ENCODE results near the gene KCNK7. TPM values are rescaled to one million over a fixed set of nuclear protein-coding genes. Genes with fewer than 3 reads are reported as not detected.
"Not testable (repeated sequence)": the region's sequence is repeated elsewhere in the genome, so short reads cannot be mapped to it uniquely, and the experiment has no call there.

KCNK7 gene
- total RNA-seq, 1 donor from 2014 or later: 0.84 TPM

DNA sequence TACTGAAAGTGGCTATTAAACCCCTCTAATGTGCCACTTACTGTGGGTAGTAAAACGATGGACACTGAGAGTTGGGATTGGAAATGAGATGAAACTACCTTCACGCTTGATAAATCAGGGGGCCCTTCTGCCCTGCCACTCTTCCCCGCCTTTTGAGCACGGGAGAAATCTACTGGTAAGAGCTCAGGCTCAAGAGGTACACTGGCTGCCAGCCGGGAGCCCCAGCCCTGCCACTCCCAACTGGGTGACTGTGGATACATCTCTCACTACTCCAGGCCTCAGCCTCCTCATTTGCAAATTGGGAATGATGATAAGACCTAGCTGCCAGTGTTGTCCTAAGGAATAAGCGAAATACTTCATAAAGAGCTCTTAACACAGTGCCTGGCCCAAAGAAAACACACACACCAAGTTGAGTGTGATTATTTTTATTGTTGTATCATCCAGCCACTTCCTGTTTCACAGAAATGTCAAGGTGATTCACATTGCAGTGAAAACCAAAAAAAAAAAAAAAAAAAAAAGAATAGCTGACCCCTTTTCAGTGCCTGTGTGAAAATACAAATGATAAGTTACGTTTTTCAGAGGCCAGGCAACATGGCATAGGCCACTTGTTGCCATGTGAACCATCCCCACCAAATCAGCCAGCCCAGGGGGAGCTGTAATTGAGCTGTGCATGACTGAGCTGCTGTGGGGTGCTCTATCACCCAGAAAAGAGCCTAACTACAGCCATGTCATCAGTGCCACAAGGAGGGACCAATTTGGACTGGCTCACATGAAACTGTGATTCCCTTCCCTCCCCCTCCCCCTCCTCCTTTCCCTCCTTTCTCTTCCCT, 29.8 kb downstream of the KCNK7 start:
- H3K9ac ChIP-seq (ENCODE audit: low read length): no peak overlapping the region
- no peak for FAIRE-seq
- no peaks in the 10 kb centered on the region for H3K9me3 ChIP-seq (ENCODE audit: insufficient read depth, low read depth, low read length)
- H2AFZ ChIP-seq (ENCODE audit: low read depth, low read length): no peak overlapping the region
- no peak for TF ChIP-seq EZH2 (IDR thresholded peaks at IDR 0.05; ENCODE audit: insufficient read depth, low read length)
- TF ChIP-seq, protein P1, sequence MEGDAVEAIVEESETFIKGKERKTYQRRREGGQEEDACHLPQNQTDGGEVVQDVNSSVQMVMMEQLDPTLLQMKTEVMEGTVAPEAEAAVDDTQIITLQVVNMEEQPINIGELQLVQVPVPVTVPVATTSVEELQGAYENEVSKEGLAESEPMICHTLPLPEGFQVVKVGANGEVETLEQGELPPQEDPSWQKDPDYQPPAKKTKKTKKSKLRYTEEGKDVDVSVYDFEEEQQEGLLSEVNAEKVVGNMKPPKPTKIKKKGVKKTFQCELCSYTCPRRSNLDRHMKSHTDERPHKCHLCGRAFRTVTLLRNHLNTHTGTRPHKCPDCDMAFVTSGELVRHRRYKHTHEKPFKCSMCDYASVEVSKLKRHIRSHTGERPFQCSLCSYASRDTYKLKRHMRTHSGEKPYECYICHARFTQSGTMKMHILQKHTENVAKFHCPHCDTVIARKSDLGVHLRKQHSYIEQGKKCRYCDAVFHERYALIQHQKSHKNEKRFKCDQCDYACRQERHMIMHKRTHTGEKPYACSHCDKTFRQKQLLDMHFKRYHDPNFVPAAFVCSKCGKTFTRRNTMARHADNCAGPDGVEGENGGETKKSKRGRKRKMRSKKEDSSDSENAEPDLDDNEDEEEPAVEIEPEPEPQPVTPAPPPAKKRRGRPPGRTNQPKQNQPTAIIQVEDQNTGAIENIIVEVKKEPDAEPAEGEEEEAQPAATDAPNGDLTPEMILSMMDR (IDR thresholded peaks at IDR 0.05; ENCODE audit: insufficient read depth, low read depth, low read length): no peak
- peak overlapping the region; percentile 57 for H3K4me2 ChIP-seq (ENCODE audit: low read length)
- no peaks in the 10 kb centered on the region for H3K27me3 Mint-ChIP-seq (ENCODE audit: low read depth, unreplicated experiment)
- H3K4me1 Mint-ChIP-seq (ENCODE audit: low read depth, unreplicated experiment): peaks cover 14% of the 10 kb centered on the region
- no peak overlapping the region for H3K4me3 ChIP-seq (ENCODE audit: insufficient read depth, low read depth, low read length)
- H3K27ac ChIP-seq (ENCODE audit: low read depth, low read length): peak overlapping the region; percentile 24
- peak overlapping the region; percentile 18 for H3K27ac Mint-ChIP-seq (ENCODE audit: unreplicated experiment)
- peaks cover 28% of the 10 kb centered on the region for H3K79me2 ChIP-seq (ENCODE audit: insufficient read depth, low read length)
- H3K36me3 ChIP-seq (ENCODE audit: insufficient read depth, low read length): no peaks in the 10 kb centered on the region
- H3K4me3 Mint-ChIP-seq (ENCODE audit: unreplicated experiment): peak overlapping the region; percentile 40
- DNase-seq (ENCODE audit: low read depth): peak; percentile 61
- peaks cover 2% of the 10 kb centered on the region for H3K36me3 Mint-ChIP-seq (ENCODE audit: low read depth, unreplicated experiment)
- H3K27me3 ChIP-seq (ENCODE audit: insufficient read depth, low read length): no peaks in the 10 kb centered on the region
- H4K20me1 ChIP-seq (ENCODE audit: insufficient read depth, low read length): peaks cover 2% of the 10 kb centered on the region
- H3K4me1 ChIP-seq (ENCODE audit: insufficient read depth, low read length): peaks cover 29% of the 10 kb centered on the region
- H3K9me3 Mint-ChIP-seq (ENCODE audit: unreplicated experiment): no peaks in the 10 kb centered on the region

DNA sequence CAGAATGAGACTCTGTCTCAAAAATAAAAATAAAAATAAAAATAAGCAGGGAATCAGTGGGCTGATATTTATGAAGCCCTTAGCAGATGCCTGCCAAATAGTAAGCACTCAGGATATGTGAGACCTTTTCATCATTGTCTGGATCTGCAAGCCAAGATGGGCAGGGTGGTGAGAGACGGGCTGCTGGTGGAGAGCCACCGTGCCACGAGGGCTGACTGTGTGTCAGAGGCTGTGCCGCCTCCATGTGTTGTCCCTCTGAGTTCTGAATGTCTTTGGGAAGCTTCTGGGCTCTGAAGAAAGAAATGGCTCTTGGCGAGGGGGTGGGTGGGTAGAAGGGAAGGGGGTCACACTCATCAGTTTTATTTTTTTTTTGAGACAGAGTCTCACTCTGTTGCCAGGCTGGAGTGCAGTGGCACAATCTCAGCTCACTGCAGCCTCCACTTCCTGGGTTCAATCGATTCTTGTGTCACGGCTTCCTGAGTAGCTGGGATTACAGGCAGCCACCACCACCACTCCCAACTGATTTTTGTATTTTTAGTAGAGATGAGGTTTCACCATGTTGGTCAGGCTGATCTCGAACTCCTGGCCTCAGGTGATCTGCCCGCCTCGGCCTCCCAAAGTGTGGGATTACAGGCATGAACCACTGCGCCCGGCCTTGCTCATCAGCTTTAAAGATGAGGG, 30.6 kb downstream of the KCNK7 start:
- H3K9me3 ChIP-seq (ENCODE audit: insufficient read depth, low read depth, low read length); H3K36me3 ChIP-seq (ENCODE audit: insufficient read depth, low read length); H2AFZ ChIP-seq (ENCODE audit: low read depth, low read length); H3K36me3 Mint-ChIP-seq (ENCODE audit: low read depth, unreplicated experiment); H3K27me3 ChIP-seq (ENCODE audit: insufficient read depth, low read length); FAIRE-seq; H4K20me1 ChIP-seq (ENCODE audit: insufficient read depth, low read length); H3K4me3 Mint-ChIP-seq (ENCODE audit: unreplicated experiment); H3K4me3 ChIP-seq (ENCODE audit: insufficient read depth, low read depth, low read length); H3K9me3 Mint-ChIP-seq (ENCODE audit: unreplicated experiment); DNase-seq (ENCODE audit: low read depth); H3K27me3 Mint-ChIP-seq (ENCODE audit: low read depth, unreplicated experiment); H3K27ac ChIP-seq (ENCODE audit: low read depth, low read length); H3K9ac ChIP-seq (ENCODE audit: low read length): not testable (repeated sequence)
- peaks cover 21% of the 10 kb centered on the region for H3K79me2 ChIP-seq (ENCODE audit: insufficient read depth, low read length)
- Mint-ChIP-seq H3K4me1 (ENCODE audit: low read depth, unreplicated experiment) (peaks cover 21% of the 10 kb centered on the region), H3K27ac (ENCODE audit: unreplicated experiment) (peak overlapping the region; percentile 18)
- peaks cover 37% of the 10 kb centered on the region for H3K4me1 ChIP-seq (ENCODE audit: insufficient read depth, low read length)
- peak overlapping the region; percentile 57 for H3K4me2 ChIP-seq (ENCODE audit: low read length)

DNA sequence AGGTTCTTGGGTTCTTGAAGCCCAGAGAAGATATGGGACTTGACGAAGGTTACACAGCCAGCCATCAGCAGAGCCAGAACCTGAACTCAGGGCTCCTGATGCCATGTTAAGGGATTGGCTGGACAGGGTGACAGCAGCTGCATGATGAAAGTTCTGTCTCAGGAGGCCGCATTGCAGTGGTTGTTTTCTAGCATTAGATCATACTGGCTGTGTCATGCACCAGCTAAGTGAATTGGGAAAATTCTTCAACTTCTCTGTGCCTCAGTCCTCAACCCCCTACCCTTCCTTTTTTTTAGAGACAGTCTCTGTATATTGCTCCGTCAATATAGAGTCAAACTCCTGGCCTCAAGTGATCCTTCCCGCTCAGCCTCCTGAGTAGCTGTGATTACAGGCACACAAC, 32.0 kb downstream of the KCNK7 start:
- peaks cover 21% of the 10 kb centered on the region for H3K4me1 Mint-ChIP-seq (ENCODE audit: low read depth, unreplicated experiment)
- Histone ChIP-seq H3K9ac (ENCODE audit: low read length) (no peak overlapping the region), H3K27me3 (ENCODE audit: insufficient read depth, low read length) (no peaks in the 10 kb centered on the region), H4K20me1 (ENCODE audit: insufficient read depth, low read length) (no peaks in the 10 kb centered on the region), H3K4me1 (ENCODE audit: insufficient read depth, low read length) (peaks cover 39% of the 10 kb centered on the region), H3K27ac (ENCODE audit: low read depth, low read length) (no peak overlapping the region), H3K9me3 (ENCODE audit: insufficient read depth, low read depth, low read length) (no peaks in the 10 kb centered on the region), H3K4me3 (ENCODE audit: insufficient read depth, low read depth, low read length) (no peak overlapping the region), H3K79me2 (ENCODE audit: insufficient read depth, low read length) (peaks cover 12% of the 10 kb centered on the region), H3K36me3 (ENCODE audit: insufficient read depth, low read length) (no peaks in the 10 kb centered on the region), H3K4me2 (ENCODE audit: low read length) (no peak overlapping the region), H2AFZ (ENCODE audit: low read depth, low read length) (no peak overlapping the region)
- no peak overlapping the region for H3K27ac Mint-ChIP-seq (ENCODE audit: unreplicated experiment)
- FAIRE-seq: no peak
- no peak for DNase-seq (ENCODE audit: low read depth)
- TF ChIP-seq, protein P1 (IDR thresholded peaks at IDR 0.05; ENCODE audit: insufficient read depth, low read depth, low read length): no peak
- no peak for TF ChIP-seq EZH2 (IDR thresholded peaks at IDR 0.05; ENCODE audit: insufficient read depth, low read length)
- peaks cover 1% of the 10 kb centered on the region for H3K27me3 Mint-ChIP-seq (ENCODE audit: low read depth, unreplicated experiment)
- no peaks in the 10 kb centered on the region for H3K9me3 Mint-ChIP-seq (ENCODE audit: unreplicated experiment)
- peaks cover 2% of the 10 kb centered on the region for H3K36me3 Mint-ChIP-seq (ENCODE audit: low read depth, unreplicated experiment)
- no peak overlapping the region for H3K4me3 Mint-ChIP-seq (ENCODE audit: unreplicated experiment)

Measured in astrocyte (in vitro differentiated cells and primary cell).